HEK293 (cell line): ENCODE data around the gene ARMC7.

Experiments used
- CTCF ChIA-PET: fragments of 350-600 bp; formaldehyde crosslinking; extraction: SDS; loops from one replicate; lab custom pipeline; 2021; ENCODE audit warnings: antibody characterized with exemption; lab: Yijun Ruan, JAX
- POLR2A ChIA-PET: fragments of 300-600 bp; formaldehyde crosslinking; extraction: SDS; loops from one replicate; lab custom pipeline; 2020; ENCODE audit warnings: antibody characterized with exemption, inconsistent platforms; lab: Yijun Ruan, JAX
- H3K27ac ChIP-seq: fragments of 200-500 bp; sonication (Bioruptor generic); 2 replicates; pipeline ENCODE4 v1.5.1; 2014; ENCODE audit warnings: low read depth, low read length, control low read depth, inconsistent platforms; ENCODE audit errors: extremely low read depth
- H3K36me3 ChIP-seq, 2 experiments: fragments of 200-500 bp in 1 of 2; sonication (Bioruptor generic) in 1 of 2; 1 replicate in 1 of 2; 2 replicates in 1 of 2; pipeline ENCODE4 v1.5.1; 2014 to 2017; ENCODE audit warnings: inconsistent platforms in 2 of 2, low read length in 2 of 2; ENCODE audit not compliant: control insufficient read depth in 2 of 2, insufficient read depth in 1 of 2
- H3K4me1 ChIP-seq: fragments of 200-500 bp; sonication (Bioruptor generic); 2 replicates; pipeline ENCODE4 v1.5.1; 2014; ENCODE audit warnings: mild to moderate bottlenecking, low read length, inconsistent platforms; ENCODE audit not compliant: control insufficient read depth, insufficient read depth
- H3K4me3 ChIP-seq: 2 replicates; pipeline ENCODE4 v1.5.1; 2011; ENCODE audit warnings: low read depth, mild to moderate bottlenecking, control low read depth, low read length, moderate library complexity
- H3K9me3 ChIP-seq: fragments of 200-500 bp; sonication (Bioruptor generic); 2 replicates; pipeline ENCODE4 v1.5.1; 2014; ENCODE audit warnings: low read depth, low read length, inconsistent platforms; ENCODE audit not compliant: control insufficient read depth, insufficient read depth
- KLF7 ChIP-seq: fragments of 450-650 bp; formaldehyde crosslinking; IDR thresholded peaks from 2 replicates; pipeline ENCODE4 v1.5.1; 2016; ENCODE audit warnings: missing biosample characterization, missing genetic modification characterization, borderline replicate concordance
- SP2 ChIP-seq: fragments of 450-650 bp; formaldehyde crosslinking; IDR thresholded peaks from 2 replicates; pipeline ENCODE4 v1.5.1; 2016; ENCODE audit warnings: missing biosample characterization, missing genetic modification characterization
- ZNF169 ChIP-seq: fragments of 450-650 bp; formaldehyde crosslinking; IDR thresholded peaks from 2 replicates; pipeline ENCODE4 v1.5.1; 2016; ENCODE audit warnings: missing biosample characterization, missing genetic modification characterization
- ZNF311 ChIP-seq: fragments of 450-650 bp; formaldehyde crosslinking; IDR thresholded peaks from 2 replicates; pipeline ENCODE4 v1.5.1; 2017; ENCODE audit warnings: missing biosample characterization, missing genetic modification characterization, borderline replicate concordance
- ZNF335 ChIP-seq: fragments of 450-650 bp; formaldehyde crosslinking; conservative IDR thresholded peaks from 2 replicates; pipeline ENCODE4 v1.5.1; 2016; ENCODE audit warnings: missing biosample characterization, missing genetic modification characterization
- ZNF350 ChIP-seq: fragments of 450-650 bp; formaldehyde crosslinking; IDR thresholded peaks from 2 replicates; pipeline ENCODE4 v1.5.0; 2017; ENCODE audit warnings: missing biosample characterization, mild to moderate bottlenecking, missing genetic modification characterization
- ZNF48 ChIP-seq: fragments of 450-650 bp; formaldehyde crosslinking; IDR thresholded peaks from 2 replicates; pipeline ENCODE4 v1.5.1; 2016; ENCODE audit warnings: missing biosample characterization, missing genetic modification characterization
- ZNF544 ChIP-seq: fragments of 450-650 bp; formaldehyde crosslinking; IDR thresholded peaks from 2 replicates; pipeline ENCODE4 v1.5.0; 2017; ENCODE audit warnings: missing biosample characterization, missing genetic modification characterization
- ZNF555 ChIP-seq: fragments of 450-650 bp; formaldehyde crosslinking; conservative IDR thresholded peaks from 2 replicates; pipeline ENCODE4 v1.5.1; 2017; ENCODE audit warnings: missing biosample characterization, mild to moderate bottlenecking, missing genetic modification characterization, inconsistent platforms
- ZNF600 ChIP-seq: fragments of 450-650 bp; formaldehyde crosslinking; IDR thresholded peaks from 2 replicates; pipeline ENCODE4 v1.5.1; 2016; ENCODE audit warnings: missing biosample characterization, missing genetic modification characterization
- ZNF664 ChIP-seq: fragments of 450-650 bp; formaldehyde crosslinking; IDR thresholded peaks from 2 replicates; pipeline ENCODE4 v1.5.1; 2016; ENCODE audit warnings: missing biosample characterization, missing genetic modification characterization
- ZNF670 ChIP-seq: fragments of 450-650 bp; formaldehyde crosslinking; IDR thresholded peaks from 2 replicates; pipeline ENCODE4 v1.5.1; 2016; ENCODE audit warnings: missing biosample characterization, missing genetic modification characterization, low read depth
- ZNF776 ChIP-seq: fragments of 450-650 bp; formaldehyde crosslinking; IDR thresholded peaks from 2 replicates; pipeline ENCODE4 v1.5.0; 2017; ENCODE audit warnings: missing biosample characterization, missing genetic modification characterization, borderline replicate concordance
- TF ChIP-seq, protein P1 (sequence below): fragments of 450-650 bp; formaldehyde crosslinking; IDR thresholded peaks from 2 replicates; pipeline ENCODE4 v1.5.1; 2016; ENCODE audit warnings: missing biosample characterization, missing genetic modification characterization
- TF ChIP-seq, protein P2 (sequence below): fragments of 450-650 bp; formaldehyde crosslinking; conservative IDR thresholded peaks from 2 replicates; pipeline ENCODE4 v1.5.1; 2016; ENCODE audit warnings: low read depth, missing biosample characterization, missing genetic modification characterization
- TF ChIP-seq, protein P3 (sequence below): fragments of 450-650 bp; IDR thresholded peaks from 2 replicates; pipeline ENCODE4 v1.5.1; 2018; ENCODE audit warnings: missing biosample characterization, mild to moderate bottlenecking, missing genetic modification characterization
- TF ChIP-seq, protein P4 (sequence below): fragments of 450-650 bp; formaldehyde crosslinking; IDR thresholded peaks from 2 replicates; pipeline ENCODE4 v1.5.1; 2016; ENCODE audit warnings: missing biosample characterization, missing genetic modification characterization

The ARMC7 gene

DNA sequence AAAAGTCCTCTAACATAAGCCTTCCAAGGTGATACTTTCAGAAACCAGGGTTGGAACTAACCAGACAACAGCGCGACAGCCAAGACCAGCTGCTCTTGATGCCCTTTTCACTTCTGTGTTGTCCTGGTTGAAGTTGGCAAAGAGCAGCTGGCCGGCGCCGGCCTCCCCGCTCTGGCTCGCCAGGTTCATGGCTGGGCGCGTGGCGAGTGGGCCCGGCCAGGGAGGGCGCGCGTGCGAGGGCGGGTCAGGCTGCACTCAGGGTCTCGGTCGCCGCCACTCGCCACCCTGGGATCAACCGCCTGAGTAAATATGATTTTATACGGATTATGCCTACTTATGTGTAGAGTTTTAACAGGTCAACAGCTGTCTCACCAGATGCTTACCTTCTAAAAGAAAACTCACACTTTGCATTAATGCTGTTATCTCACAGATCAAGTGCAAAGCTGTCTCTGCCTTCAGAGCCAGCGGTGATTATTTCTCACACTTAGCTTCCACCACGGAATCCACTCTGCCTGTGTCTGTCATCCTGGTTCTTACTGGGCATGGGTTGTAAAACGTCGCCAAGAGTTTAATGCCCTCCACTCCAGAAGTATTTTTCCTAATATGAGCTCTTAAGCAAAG, 49.2 kb upstream of the ARMC7 start:
- Histone ChIP-seq H3K9me3 (no peaks in the 10 kb centered on the region), H3K27ac (no peak overlapping the region), H3K36me3 (peaks cover 37 to 81% of the 10 kb centered on the region in 2 experiments), H3K4me3 (no peak overlapping the region), H3K4me1 (no peaks in the 10 kb centered on the region)
- POLR2A ChIA-PET, result interaction anchor here (0.5 to 1.5 kb wide), 10 partner anchors 12 to 112 kb away, joined by 3 to 6 read pairs (median 4); partner anchors contain the start of genes ARMC7, ATP5PD and KCTD2
- TF ChIP-seq ZNF670 (tag by site-specific recombination), result no peak
- TF ChIP-seq ZNF169 (tag by site-specific recombination), result no peak
- TF ChIP-seq ZNF335 (tag by site-specific recombination), result no peak
- TF ChIP-seq, protein P1, sequence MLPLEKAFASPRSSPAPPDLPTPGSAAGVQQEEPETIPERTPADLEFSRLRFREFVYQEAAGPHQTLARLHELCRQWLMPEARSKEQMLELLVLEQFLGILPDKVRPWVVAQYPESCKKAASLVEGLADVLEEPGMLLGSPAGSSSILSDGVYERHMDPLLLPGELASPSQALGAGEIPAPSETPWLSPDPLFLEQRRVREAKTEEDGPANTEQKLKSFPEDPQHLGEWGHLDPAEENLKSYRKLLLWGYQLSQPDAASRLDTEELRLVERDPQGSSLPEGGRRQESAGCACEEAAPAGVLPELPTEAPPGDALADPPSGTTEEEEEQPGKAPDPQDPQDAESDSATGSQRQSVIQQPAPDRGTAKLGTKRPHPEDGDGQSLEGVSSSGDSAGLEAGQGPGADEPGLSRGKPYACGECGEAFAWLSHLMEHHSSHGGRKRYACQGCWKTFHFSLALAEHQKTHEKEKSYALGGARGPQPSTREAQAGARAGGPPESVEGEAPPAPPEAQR (tag by site-specific recombination), result no peak
- TF ChIP-seq ZNF664 (tag by site-specific recombination), result no peak
- TF ChIP-seq ZNF776 (tag by site-specific recombination), result no peak
- TF ChIP-seq KLF7 (tag by site-specific recombination), result no peak
- TF ChIP-seq ZNF555 (tag by site-specific recombination), result no peak
- TF ChIP-seq, protein P2, sequence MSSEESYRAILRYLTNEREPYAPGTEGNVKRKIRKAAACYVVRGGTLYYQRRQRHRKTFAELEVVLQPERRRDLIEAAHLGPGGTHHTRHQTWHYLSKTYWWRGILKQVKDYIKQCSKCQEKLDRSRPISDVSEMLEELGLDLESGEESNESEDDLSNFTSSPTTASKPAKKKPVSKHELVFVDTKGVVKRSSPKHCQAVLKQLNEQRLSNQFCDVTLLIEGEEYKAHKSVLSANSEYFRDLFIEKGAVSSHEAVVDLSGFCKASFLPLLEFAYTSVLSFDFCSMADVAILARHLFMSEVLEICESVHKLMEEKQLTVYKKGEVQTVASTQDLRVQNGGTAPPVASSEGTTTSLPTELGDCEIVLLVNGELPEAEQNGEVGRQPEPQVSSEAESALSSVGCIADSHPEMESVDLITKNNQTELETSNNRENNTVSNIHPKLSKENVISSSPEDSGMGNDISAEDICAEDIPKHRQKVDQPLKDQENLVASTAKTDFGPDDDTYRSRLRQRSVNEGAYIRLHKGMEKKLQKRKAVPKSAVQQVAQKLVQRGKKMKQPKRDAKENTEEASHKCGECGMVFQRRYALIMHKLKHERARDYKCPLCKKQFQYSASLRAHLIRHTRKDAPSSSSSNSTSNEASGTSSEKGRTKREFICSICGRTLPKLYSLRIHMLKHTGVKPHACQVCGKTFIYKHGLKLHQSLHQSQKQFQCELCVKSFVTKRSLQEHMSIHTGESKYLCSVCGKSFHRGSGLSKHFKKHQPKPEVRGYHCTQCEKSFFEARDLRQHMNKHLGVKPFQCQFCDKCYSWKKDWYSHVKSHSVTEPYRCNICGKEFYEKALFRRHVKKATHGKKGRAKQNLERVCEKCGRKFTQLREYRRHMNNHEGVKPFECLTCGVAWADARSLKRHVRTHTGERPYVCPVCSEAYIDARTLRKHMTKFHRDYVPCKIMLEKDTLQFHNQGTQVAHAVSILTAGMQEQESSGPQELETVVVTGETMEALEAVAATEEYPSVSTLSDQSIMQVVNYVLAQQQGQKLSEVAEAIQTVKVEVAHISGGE, result no peak
- TF ChIP-seq, protein P3, sequence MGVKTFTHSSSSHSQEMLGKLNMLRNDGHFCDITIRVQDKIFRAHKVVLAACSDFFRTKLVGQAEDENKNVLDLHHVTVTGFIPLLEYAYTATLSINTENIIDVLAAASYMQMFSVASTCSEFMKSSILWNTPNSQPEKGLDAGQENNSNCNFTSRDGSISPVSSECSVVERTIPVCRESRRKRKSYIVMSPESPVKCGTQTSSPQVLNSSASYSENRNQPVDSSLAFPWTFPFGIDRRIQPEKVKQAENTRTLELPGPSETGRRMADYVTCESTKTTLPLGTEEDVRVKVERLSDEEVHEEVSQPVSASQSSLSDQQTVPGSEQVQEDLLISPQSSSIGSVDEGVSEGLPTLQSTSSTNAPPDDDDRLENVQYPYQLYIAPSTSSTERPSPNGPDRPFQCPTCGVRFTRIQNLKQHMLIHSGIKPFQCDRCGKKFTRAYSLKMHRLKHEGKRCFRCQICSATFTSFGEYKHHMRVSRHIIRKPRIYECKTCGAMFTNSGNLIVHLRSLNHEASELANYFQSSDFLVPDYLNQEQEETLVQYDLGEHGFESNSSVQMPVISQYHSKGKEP (tag by site-specific recombination), result no peak
- no peak for TF ChIP-seq ZNF544
- no peak for TF ChIP-seq ZNF311 (tag by site-specific recombination)
- TF ChIP-seq SP2 (tag by site-specific recombination), result no peak
- TF ChIP-seq, protein P4, sequence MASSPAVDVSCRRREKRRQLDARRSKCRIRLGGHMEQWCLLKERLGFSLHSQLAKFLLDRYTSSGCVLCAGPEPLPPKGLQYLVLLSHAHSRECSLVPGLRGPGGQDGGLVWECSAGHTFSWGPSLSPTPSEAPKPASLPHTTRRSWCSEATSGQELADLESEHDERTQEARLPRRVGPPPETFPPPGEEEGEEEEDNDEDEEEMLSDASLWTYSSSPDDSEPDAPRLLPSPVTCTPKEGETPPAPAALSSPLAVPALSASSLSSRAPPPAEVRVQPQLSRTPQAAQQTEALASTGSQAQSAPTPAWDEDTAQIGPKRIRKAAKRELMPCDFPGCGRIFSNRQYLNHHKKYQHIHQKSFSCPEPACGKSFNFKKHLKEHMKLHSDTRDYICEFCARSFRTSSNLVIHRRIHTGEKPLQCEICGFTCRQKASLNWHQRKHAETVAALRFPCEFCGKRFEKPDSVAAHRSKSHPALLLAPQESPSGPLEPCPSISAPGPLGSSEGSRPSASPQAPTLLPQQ (tag by site-specific recombination), result no peak
- TF ChIP-seq ZNF600, result no peak
- TF ChIP-seq ZNF350, result no peak
- TF ChIP-seq ZNF48 (tag by site-specific recombination), result no peak
- CTCF ChIA-PET, result interaction anchor here (0.6 to 15.6 kb wide), 21 partner anchors 9 to 352 kb away, joined by 3 to 117 read pairs (median 5); partner anchors contain the start of genes ARMC7 and KCTD2
